Measurements from ENCODE around the gene CD99.

DNA sequence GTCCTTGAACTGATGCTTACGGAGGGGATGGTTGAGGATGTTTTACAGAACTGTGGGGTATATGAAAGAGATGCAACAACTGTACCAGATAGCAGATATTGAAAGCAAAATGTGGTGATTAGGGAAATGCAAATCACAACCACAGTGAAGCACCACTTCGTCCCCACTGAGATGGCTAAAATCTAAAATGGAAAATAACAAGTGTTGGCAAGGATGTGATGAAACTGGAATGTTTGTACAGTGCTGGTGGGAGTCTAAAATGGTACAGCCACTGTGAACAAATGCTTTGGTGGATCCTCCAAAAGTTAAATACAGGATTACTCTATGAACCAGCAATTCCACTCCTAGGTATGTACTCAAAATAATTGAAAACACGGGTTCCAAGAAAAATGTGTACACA, 83.7 kb downstream of the CD99 start:
- TF ChIP-seq, protein P1, sequence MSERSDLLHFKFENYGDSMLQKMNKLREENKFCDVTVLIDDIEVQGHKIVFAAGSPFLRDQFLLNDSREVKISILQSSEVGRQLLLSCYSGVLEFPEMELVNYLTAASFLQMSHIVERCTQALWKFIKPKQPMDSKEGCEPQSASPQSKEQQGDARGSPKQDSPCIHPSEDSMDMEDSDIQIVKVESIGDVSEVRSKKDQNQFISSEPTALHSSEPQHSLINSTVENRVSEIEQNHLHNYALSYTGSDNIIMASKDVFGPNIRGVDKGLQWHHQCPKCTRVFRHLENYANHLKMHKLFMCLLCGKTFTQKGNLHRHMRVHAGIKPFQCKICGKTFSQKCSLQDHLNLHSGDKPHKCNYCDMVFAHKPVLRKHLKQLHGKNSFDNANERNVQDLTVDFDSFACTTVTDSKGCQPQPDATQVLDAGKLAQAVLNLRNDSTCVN (CRISPR knock-in tag; IDR thresholded peaks at IDR 0.05): no peak
- TF ChIP-seq, protein P2, sequence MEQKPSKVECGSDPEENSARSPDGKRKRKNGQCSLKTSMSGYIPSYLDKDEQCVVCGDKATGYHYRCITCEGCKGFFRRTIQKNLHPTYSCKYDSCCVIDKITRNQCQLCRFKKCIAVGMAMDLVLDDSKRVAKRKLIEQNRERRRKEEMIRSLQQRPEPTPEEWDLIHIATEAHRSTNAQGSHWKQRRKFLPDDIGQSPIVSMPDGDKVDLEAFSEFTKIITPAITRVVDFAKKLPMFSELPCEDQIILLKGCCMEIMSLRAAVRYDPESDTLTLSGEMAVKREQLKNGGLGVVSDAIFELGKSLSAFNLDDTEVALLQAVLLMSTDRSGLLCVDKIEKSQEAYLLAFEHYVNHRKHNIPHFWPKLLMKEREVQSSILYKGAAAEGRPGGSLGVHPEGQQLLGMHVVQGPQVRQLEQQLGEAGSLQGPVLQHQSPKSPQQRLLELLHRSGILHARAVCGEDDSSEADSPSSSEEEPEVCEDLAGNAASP (IDR thresholded peaks at IDR 0.05): no peak
